Measurements from ENCODE around the gene ANGEL1. TPM values are rescaled to one million over a fixed set of nuclear protein-coding genes. Genes with fewer than 3 reads are reported as not detected.

Gene ANGEL1
- total RNA-seq, 2 donors from 2014 or later, result 12.9 to 13.2 TPM

- DNase-seq (no peak), ATAC-seq (no peak)
- intact Hi-C loops (cut with DNase I, micrococcal nuclease), result no loop called here
Measured at GRCh38 chr14:76754586-76754985, 58.1 kb downstream of the ANGEL1 start.

- DNase-seq (no peak), ATAC-seq (no peak)
- intact Hi-C loops (cut with DNase I, micrococcal nuclease), result no loop called here
Measured at GRCh38 chr14:76753541-76754198, 59.0 kb downstream of the ANGEL1 start.

- intact Hi-C loops (cut with DNase I, micrococcal nuclease), result no loop called here
- ATAC-seq, result no peak
Measured at GRCh38 chr14:76752744-76753143, 59.9 kb downstream of the ANGEL1 start.

GRCh38 chr14:76742966-76743365 lies 69.7 kb downstream of the ANGEL1 start:
- no peak for DNase-seq
- intact Hi-C loops (cut with DNase I, micrococcal nuclease), result no loop called here
- ATAC-seq, result no peak

More at GRCh38 chr14:76752744-76753143, 59.9 kb downstream of the ANGEL1 start:
- no peak for DNase-seq

- ATAC-seq (no peak), DNase-seq (no peak)
- intact Hi-C loops (cut with DNase I, micrococcal nuclease), result no loop called here
Measured at GRCh38 chr14:76742185-76742584, 70.5 kb downstream of the ANGEL1 start.

GRCh38 chr14:76741074-76741473 lies 71.6 kb downstream of the ANGEL1 start:
- intact Hi-C loops (cut with DNase I, micrococcal nuclease), result no loop called here
- no peak for ATAC-seq

More at GRCh38 chr14:76741074-76741473, 71.6 kb downstream of the ANGEL1 start:
- DNase-seq, result no peak

Other genes starting within 250 kb of the ANGEL1 start
- gene VASH1, start 51.4 kb downstream of the ANGEL1 start, total RNA-seq, result 1 to 10 TPM; 1.6 to 5.6 TPM
- not detected for gene LRRC74A, start 13.5 kb upstream of the ANGEL1 start, total RNA-seq
- 10 to 100 TPM; 15.5 to 25.5 TPM for gene IRF2BPL, start 215.8 kb upstream of the ANGEL1 start, total RNA-seq